HG03558 (cell line): ENCODE data around the gene KIFC3.

ENCODE experiments used
- ATAC-seq: cut with Tn5 transposase; IDR thresholded peaks from one replicate; pipeline ENCODE4 v1.9.1; 2021; ENCODE audit warnings: moderate number of reproducible peaks; ENCODE audit not compliant: unreplicated experiment; ENCODE audit errors: extremely low read depth

Gene KIFC3

DNA sequence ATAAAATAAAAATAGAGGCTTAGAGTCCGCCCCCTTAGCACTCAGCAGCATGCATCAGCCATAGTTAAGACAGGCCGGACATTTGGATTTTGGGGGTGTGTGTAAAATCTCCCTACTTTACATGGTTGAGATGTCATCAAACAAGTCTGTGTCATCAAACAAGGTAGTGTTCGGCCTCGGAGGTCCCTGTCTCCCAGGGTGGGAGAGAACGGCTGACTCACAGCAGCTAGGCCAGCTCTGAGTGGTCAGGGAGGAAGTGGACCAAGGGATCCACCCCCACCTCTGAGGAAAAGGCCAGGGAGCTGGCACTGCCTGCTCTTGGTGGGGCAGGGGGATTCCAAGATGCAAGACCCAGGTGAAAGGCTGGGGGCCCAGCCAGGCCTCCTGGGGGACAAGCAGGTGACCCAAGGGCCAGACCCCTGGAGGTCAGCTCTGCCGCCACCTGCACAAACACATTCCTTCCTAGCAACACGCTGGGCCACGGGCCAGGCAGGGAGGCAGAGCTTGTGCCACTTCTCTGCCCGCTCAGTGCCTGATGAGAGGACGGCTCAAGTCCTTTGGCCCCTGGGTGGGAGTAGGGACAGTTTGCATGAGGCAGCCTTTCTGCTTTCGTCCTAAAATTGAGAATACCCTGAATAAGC lies 28.5 kb downstream of the KIFC3 start:
- no peak for ATAC-seq

DNA sequence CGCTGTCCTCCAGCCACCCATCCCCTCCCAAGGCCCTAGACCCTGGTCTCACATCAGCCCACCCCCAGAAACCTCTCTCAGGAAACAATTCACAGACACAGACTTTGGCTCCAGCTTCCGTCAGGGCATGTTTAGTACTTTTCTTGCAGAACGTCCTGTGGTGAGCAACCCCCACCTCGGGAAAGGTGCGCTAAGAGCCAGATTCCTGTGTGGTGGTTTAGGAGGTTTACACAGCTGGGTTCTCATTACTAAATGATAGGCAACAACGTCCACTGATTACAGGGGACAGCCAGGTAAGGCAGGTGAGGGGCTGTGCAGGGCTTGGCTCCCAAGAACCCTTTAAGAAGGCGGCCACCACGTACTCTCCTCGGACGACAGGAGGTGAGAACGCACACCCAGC lies 29.3 kb downstream of the KIFC3 start:
- no peak for ATAC-seq

DNA sequence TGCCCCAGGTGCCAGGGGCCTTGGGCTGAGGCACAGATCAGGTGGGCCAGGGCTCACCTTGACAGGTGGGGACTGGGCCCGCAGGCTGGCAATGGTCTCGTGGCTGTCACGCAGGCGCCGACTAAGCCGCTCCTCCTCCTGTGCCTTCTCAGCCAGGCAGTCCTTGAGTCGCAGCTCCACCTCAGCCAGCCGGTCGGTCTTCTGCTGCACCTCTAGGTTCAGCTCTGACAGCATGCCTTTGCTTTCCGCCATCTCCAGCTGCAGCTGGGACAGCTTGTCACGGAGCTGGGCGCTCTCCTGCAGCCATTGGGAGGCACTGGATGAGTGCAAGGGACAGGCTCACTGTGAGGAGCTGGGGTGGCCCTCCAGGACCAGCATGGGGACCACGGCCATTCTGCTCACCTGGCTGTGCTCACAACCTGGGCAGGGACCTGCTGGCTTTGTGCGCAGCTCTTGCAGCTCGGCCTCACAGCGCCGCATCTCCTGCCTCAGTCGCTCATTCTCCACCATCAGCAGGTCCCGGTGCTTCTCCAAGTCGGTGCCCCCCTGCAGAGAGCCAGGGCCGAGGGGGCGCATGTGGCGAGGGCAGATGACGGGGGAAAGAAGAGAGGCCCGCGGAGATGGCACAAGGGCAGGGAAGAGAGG lies 31.0 kb downstream of the KIFC3 start:
- no peak for ATAC-seq

GRCh38 chr16:57770361-57770760 lies 31.9 kb downstream of the KIFC3 start:
- ATAC-seq = no peak

- ATAC-seq = no peak
These were observed 32.6 kb downstream of the KIFC3 start for GRCh38 chr16:57769541-57770145.

- ATAC-seq = no peak
These were observed 35.5 kb downstream of the KIFC3 start for GRCh38 chr16:57766714-57767348.

- no peak for ATAC-seq
These were observed 37.0 kb downstream of the KIFC3 start for GRCh38 chr16:57765160-57765728.

DNA sequence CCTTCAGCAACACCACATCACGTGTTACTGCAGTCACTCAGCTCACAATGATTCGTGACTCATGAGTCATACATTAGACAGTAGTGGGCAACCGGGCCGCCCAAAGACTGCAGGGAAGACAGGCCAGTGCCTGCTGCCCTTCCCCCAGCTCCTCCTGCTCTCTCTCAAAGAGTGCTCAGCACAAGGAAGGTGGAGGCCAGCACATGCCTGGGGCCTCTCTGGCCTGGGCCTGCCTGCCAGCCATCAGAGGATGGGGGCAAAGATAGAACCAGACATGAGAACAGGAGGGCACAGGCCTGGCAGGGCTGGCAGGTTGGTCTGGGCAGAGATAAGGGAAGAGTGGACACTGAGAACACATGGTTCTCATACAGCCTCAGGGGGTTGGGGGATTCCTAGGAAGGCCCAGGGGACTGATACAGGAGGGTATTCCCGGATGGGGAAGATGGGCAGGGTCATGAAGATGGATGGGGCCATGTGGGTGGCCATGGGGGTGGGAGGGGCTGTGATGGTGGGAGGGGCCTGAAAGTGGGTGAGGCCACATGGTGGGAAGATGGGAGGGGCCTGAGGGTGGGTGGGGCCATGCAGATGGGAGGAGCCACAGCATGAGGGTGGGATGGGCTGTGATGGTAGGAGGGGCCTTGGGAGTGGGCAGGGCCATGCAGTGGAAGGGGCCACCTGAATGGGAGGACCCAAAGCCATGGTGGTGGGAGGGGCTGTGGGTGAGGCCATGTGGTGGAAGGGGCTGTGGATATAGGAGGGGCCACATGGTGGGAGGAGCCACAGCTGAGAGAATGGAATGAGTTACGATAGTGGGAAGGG lies 37.7 kb downstream of the KIFC3 start:
- no peak for ATAC-seq

DNA sequence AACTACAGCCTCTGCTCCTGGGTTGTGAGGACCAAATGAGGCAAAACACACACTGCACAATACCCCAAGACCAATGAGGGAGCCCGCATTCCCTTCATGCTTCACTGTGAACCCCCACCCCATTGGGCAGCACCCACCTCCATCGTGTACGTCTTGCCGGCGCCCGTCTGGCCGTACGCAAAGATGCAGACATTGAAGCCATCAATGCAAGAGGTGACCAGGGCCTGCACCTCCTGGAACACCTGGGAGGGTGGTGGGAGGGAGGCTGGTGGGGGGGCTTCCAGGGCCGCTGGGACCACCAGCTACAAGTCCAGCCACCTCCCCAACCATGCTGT lies 38.3 kb downstream of the KIFC3 start:
- ATAC-seq = no peak

GRCh38 chr16:57763285-57764005 lies 38.8 kb downstream of the KIFC3 start:
- ATAC-seq = no peak

DNA sequence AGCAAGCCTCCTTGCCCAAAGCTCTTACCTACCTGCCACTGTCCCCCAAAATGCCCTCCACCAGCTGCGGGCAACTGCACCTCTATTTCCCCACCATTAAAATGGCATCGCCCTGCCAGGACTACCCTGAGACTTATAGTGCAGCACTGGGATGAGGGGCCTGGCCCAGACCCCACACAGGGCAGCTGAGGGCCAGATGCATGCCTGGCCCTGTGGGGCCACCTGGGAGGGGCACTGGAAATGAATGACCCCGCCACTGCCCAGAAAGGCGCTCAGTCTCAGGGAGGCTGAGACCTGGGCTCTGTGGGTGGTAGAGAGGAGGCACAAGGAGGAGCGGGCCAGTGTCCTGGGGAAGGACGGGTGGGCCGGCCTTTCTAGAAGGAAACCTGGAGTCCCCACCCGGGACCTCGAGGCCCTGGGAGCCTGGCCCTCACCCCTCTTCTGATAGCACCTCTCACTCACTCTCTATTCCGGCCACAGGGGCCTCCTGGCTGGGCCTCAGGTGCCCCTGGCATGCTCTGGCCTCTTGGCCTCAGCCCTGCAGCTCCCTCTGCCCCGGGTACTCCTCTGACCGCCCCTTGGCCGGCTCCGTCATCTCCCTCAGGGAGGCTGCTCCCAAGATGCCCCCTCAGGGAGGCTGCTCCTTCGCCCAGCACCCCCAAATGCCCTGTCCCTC lies 39.8 kb downstream of the KIFC3 start:
- no peak for ATAC-seq

DNA sequence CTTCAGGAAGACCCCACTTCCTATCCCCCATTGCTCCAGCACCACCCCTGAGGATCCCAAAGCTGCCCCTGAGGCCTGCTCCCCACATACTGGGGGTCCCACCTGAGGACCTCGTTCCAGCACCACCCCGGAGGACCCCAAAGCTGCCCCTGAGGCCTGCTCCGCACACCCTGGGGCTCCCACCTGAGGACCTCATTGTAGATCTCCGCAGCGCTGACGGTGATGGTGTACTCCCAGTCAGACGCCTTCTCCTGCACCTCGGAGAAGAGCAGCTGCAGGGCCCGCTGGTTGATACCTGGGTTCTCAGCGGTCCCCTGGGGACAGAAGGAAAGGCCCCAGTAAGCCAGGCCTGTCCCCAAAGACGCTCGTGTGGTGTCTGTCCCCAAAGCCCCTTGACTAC lies 40.3 kb downstream of the KIFC3 start:
- ATAC-seq = no peak

GRCh38 chr16:57761301-57761700 lies 41.0 kb downstream of the KIFC3 start:
- ATAC-seq = no peak

DNA sequence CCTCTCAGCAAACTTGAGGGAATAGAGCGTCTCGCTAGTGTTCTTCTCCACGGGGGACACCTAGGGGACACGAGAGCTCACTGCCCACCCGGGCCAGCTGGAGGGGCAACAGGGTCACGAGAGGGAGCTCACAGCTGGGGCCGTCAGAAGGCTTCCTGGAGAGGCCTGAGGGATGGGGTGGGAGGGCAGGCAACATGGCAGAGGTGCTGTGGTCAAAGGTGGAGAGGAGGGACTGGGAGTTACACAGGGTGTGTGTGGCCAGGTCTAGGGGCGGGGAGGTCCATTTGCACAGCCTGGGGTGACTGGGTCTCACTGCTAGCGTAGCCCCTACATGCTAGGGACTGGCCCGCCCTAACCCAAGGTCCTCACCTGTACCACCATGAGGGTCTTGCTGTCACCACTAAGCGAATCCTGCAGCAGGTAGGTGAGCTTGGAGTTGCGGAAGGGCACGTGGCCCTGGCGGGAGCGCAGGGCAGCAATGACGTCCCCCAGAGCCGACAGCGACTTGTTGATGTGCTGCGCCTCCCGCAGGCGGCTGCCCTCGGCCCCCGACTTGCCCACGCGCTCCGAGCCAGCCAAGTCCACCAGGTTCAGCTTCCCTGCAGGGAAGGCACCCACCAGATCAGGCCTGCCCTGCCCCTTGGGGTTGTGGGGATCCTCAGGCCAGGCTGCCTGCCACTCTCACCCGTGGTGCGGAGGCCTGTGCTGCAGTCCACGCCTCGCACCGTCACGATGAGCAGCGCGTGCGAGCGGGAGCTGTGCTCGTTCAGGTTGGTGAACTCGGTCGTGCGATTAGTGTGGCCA lies 41.7 kb downstream of the KIFC3 start:
- no peak for ATAC-seq

DNA sequence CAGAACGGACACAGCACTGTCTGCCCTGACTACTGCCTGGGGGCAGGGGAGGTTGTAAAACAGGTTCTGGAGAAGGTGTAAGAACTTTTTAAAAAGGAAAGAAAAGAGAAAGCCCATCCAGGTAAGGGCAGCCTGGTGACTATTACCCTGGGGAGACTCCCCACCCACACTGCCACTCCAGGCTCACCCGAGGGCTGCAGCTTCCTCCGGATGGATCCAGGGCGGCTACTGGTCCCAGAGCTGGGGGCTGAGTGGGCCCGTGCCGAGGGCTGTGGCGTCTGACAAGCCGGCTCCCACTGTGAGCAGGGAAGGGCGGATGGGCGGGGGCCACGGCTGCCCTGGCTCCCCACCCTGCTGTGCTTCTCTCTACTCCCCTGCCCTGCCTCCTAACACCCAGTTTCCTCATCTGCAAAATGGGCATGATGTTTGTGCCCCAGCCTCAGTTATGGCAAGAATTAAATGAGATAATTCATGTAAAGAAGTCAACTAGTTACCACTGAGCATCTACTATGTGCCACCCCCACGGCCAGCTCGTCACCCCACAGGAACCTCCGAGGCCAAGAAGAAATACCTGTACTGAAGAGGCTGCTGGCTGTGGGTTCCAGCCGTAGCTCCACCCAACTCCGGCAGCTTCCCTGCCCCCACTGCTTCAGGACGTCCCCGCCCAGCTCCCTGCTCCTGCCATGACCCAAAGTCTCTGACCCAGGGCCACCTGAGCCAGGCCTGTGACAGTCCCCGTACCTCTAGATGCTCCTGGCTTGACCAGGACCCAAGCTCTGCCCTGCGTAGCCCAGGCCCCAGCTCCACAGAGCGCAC lies 42.5 kb downstream of the KIFC3 start:
- ATAC-seq = no peak

GRCh38 chr16:57759131-57759530 lies 43.2 kb downstream of the KIFC3 start:
- no peak for ATAC-seq

GRCh38 chr16:57758331-57759117 lies 43.8 kb downstream of the KIFC3 start:
- no peak for ATAC-seq
